HEK293 (cell line): ENCODE measurements around the gene SUPT3H.

Experiments
- CTCF ChIA-PET: fragments of 350-600 bp; formaldehyde crosslinking; extraction: SDS; loops from one replicate; lab custom pipeline; 2021; ENCODE audit warnings: antibody characterized with exemption; lab: Yijun Ruan, JAX
- POLR2A ChIA-PET: fragments of 300-600 bp; formaldehyde crosslinking; extraction: SDS; loops from one replicate; lab custom pipeline; 2020; ENCODE audit warnings: antibody characterized with exemption, inconsistent platforms; lab: Yijun Ruan, JAX
- H3K27ac ChIP-seq: fragments of 200-500 bp; sonication (Bioruptor generic); 2 replicates; pipeline ENCODE4 v1.5.1; 2014; ENCODE audit warnings: low read depth, low read length, control low read depth, inconsistent platforms; ENCODE audit errors: extremely low read depth
- H3K36me3 ChIP-seq, 2 experiments: fragments of 200-500 bp in 1 of 2; sonication (Bioruptor generic) in 1 of 2; 1 replicate in 1 of 2; 2 replicates in 1 of 2; pipeline ENCODE4 v1.5.1; 2014 to 2017; ENCODE audit warnings: inconsistent platforms in 2 of 2, low read length in 2 of 2; ENCODE audit not compliant: control insufficient read depth in 2 of 2, insufficient read depth in 1 of 2
- H3K4me1 ChIP-seq: fragments of 200-500 bp; sonication (Bioruptor generic); 2 replicates; pipeline ENCODE4 v1.5.1; 2014; ENCODE audit warnings: mild to moderate bottlenecking, low read length, inconsistent platforms; ENCODE audit not compliant: control insufficient read depth, insufficient read depth
- H3K4me3 ChIP-seq: 2 replicates; pipeline ENCODE4 v1.5.1; 2011; ENCODE audit warnings: low read depth, mild to moderate bottlenecking, control low read depth, low read length, moderate library complexity
- H3K9me3 ChIP-seq: fragments of 200-500 bp; sonication (Bioruptor generic); 2 replicates; pipeline ENCODE4 v1.5.1; 2014; ENCODE audit warnings: low read depth, low read length, inconsistent platforms; ENCODE audit not compliant: control insufficient read depth, insufficient read depth
- GLIS1 ChIP-seq: fragments of 450-650 bp; formaldehyde crosslinking; IDR thresholded peaks from 2 replicates; pipeline ENCODE4 v1.5.1; 2016; ENCODE audit warnings: missing biosample characterization, missing genetic modification characterization
- MYNN ChIP-seq: fragments of 450-650 bp; formaldehyde crosslinking; IDR thresholded peaks from 2 replicates; pipeline ENCODE4 v1.5.1; 2016; ENCODE audit warnings: missing biosample characterization, missing genetic modification characterization, borderline replicate concordance
- PRDM2 ChIP-seq: fragments of 450-650 bp; formaldehyde crosslinking; IDR thresholded peaks from 2 replicates; pipeline ENCODE4 v1.5.1; 2016; ENCODE audit warnings: missing biosample characterization, missing genetic modification characterization, borderline replicate concordance
- TSHZ1 ChIP-seq: fragments of 450-650 bp; formaldehyde crosslinking; IDR thresholded peaks from 2 replicates; pipeline ENCODE4 v1.5.1; 2016; ENCODE audit warnings: missing biosample characterization, missing genetic modification characterization, borderline replicate concordance
- ZNF132 ChIP-seq: fragments of 450-650 bp; formaldehyde crosslinking; IDR thresholded peaks from 2 replicates; pipeline ENCODE4 v1.5.1; 2017; ENCODE audit warnings: missing biosample characterization, missing genetic modification characterization, borderline replicate concordance
- ZNF221 ChIP-seq: fragments of 450-650 bp; formaldehyde crosslinking; IDR thresholded peaks from 2 replicates; pipeline ENCODE4 v1.5.1; 2017; ENCODE audit warnings: missing biosample characterization, missing genetic modification characterization, borderline replicate concordance
- ZNF621 ChIP-seq: fragments of 450-650 bp; formaldehyde crosslinking; IDR thresholded peaks from 2 replicates; pipeline ENCODE4 v1.5.1; 2017; ENCODE audit warnings: missing biosample characterization, missing genetic modification characterization
- ZNF639 ChIP-seq: fragments of 450-650 bp; formaldehyde crosslinking; IDR thresholded peaks from 2 replicates; pipeline ENCODE4 v1.5.1; 2016; ENCODE audit warnings: missing biosample characterization, missing genetic modification characterization
- ZNF785 ChIP-seq: fragments of 450-650 bp; formaldehyde crosslinking; IDR thresholded peaks from 2 replicates; pipeline ENCODE4 v1.5.1; 2016; ENCODE audit warnings: missing biosample characterization, missing genetic modification characterization
- ZSCAN4 ChIP-seq: fragments of 450-650 bp; formaldehyde crosslinking; IDR thresholded peaks from 2 replicates; pipeline ENCODE4 v1.5.1; 2017; ENCODE audit warnings: missing biosample characterization, missing genetic modification characterization

Gene SUPT3H

GRCh38 chr6:45275358-45275757 is 102.4 kb downstream of the SUPT3H start (continued):
- TF ChIP-seq GLIS1 (tag by site-specific recombination) (no peak), ZNF785 (no peak), PRDM2 (tag by site-specific recombination) (no peak), ZNF221 (tag by site-specific recombination) (no peak), ZNF621 (no peak), ZSCAN4 (tag by site-specific recombination) (no peak), ZNF132 (no peak)

GRCh38 chr6:45272626-45273025 is 105.1 kb downstream of the SUPT3H start:
- POLR2A ChIA-PET: no interaction called here

More at GRCh38 chr6:45272626-45273025, 105.1 kb downstream of the SUPT3H start:
- Histone ChIP-seq H3K4me3 (no peak overlapping the region), H3K36me3 (no peaks in the 10 kb centered on the region), H3K27ac (no peak overlapping the region), H3K9me3 (no peaks in the 10 kb centered on the region), H3K4me1 (no peaks in the 10 kb centered on the region)
- no peak for TF ChIP-seq TSHZ1
- no peak for TF ChIP-seq ZNF639 (tag by site-specific recombination)
- no peak for TF ChIP-seq MYNN (tag by site-specific recombination)
- CTCF ChIA-PET: no interaction called here
